NB4 (cell line): ENCODE data around the gene CYP27C1.

Experiments used
- DNase-seq: peaks from one replicate; pipeline ENCODE4 v3.0.0; 2010; ENCODE audit warnings: low read depth
- H3K4me3 ChIP-seq: one replicate; pipeline ENCODE4 v1.5.1; 2011; ENCODE audit warnings: mild to moderate bottlenecking, low read depth, low read length, moderate library complexity
- CTCF ChIP-seq: IDR thresholded peaks from one replicate; pipeline ENCODE4 v1.5.1; 2012; ENCODE audit warnings: low read depth, low read length
- MAX ChIP-seq: IDR thresholded peaks from 2 replicates; pipeline ENCODE4 v1.6.1; 2011; ENCODE audit warnings: low read depth, low read length
- MYC ChIP-seq: IDR thresholded peaks from 2 replicates; pipeline ENCODE4 v1.6.1; 2011; ENCODE audit warnings: low read depth, low read length
- POLR2A ChIP-seq: IDR thresholded peaks from 2 replicates; pipeline ENCODE4 v1.6.1; 2011; ENCODE audit warnings: mild to moderate bottlenecking; ENCODE audit not compliant: insufficient read length; ENCODE audit errors: extremely low read depth

The CYP27C1 gene

GRCh38 chr2:127182626-127183458 is 37.3 kb downstream of the CYP27C1 start:
- H3K4me3 ChIP-seq, result peak overlapping the region; percentile 22
- DNase-seq, result peak; percentile 96
- no peak for TF ChIP-seq CTCF
- no peak for TF ChIP-seq POLR2A
- TF ChIP-seq MYC, result no peak; the same call in 1 of the 2 replicates
- TF ChIP-seq MAX, result peak; percentile 54; the same call in 1 of the 2 replicates

- TF ChIP-seq POLR2A (no peak), MYC (no peak), MAX (no peak), CTCF (no peak)
- H3K4me3 ChIP-seq, result no peak overlapping the region
- DNase-seq, result peak; percentile 36
These were observed 38.2 kb downstream of the CYP27C1 start for GRCh38 chr2:127181851-127182250.

GRCh38 chr2:127179766-127180165 is 40.3 kb downstream of the CYP27C1 start:
- peak; percentile 91 for DNase-seq
- H3K4me3 ChIP-seq, result no peak overlapping the region
- TF ChIP-seq CTCF (no peak), MAX (peak; percentile 68)

GRCh38 chr2:127177617-127178263 is 42.4 kb downstream of the CYP27C1 start:
- DNase-seq, result no peak
- no peak for TF ChIP-seq CTCF
- no peak for TF ChIP-seq POLR2A
- TF ChIP-seq MYC, result no peak
- no peak for TF ChIP-seq MAX
- H3K4me3 ChIP-seq, result no peak overlapping the region

GRCh38 chr2:127176371-127177311 is 43.5 kb downstream of the CYP27C1 start:
- H3K4me3 ChIP-seq, result no peak overlapping the region
- DNase-seq, result no peak
- TF ChIP-seq POLR2A (no peak), CTCF (no peak), MYC (no peak), MAX (no peak)
